Measurements from ENCODE around the gene SUN5.
"Not testable (repeated sequence)": the region's sequence is repeated elsewhere in the genome, so short reads cannot be mapped to it uniquely, and the experiment has no call there.

The SUN5 gene

DNA sequence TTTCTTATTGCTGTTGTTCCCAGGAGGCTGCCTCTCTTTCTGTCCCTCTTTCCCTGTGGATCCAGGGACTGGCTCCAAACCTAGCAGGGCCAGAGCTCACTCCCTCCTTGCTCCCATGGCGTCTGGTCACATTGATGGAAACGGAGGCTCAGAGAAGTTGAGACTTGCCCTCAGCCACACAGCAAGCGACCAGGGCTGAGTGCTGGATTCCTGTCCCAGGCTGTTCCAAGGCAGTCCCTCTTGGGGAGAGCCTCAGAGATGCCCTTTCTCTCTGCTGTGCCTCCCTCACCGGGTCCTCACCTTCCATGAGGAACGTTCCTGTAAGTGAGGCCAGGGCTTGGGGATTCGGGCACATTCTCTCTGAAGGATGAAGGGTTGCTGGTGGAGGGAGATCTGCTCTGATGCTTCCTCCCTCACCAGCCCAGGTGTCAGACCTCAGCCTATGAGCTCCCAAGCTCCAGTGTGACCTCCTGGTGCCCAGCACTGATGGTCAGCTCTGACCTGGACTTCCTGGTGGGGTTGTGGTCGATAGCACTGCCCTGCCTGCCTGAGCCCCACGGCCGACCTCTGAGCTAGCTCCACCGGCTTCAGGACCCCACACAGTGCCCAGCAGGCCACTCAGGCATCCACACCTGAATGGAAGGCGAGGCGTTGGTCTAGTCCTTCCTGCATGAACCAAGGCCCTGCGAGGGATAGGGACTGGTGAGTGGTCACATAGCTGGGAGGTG is 26.8 kb downstream of the SUN5 start:
- no peak for DNase-seq (ENCODE audit: low read depth)

GRCh38 chr20:32976746-32977145 is 27.5 kb downstream of the SUN5 start:
- DNase-seq (ENCODE audit: low read depth): no peak

GRCh38 chr20:32975698-32976674 is 28.2 kb downstream of the SUN5 start:
- DNase-seq (ENCODE audit: low read depth): no peak

- not testable (repeated sequence) for DNase-seq (ENCODE audit: low read depth)
These were observed 29.1 kb downstream of the SUN5 start for GRCh38 chr20:32975121-32975520.

DNA sequence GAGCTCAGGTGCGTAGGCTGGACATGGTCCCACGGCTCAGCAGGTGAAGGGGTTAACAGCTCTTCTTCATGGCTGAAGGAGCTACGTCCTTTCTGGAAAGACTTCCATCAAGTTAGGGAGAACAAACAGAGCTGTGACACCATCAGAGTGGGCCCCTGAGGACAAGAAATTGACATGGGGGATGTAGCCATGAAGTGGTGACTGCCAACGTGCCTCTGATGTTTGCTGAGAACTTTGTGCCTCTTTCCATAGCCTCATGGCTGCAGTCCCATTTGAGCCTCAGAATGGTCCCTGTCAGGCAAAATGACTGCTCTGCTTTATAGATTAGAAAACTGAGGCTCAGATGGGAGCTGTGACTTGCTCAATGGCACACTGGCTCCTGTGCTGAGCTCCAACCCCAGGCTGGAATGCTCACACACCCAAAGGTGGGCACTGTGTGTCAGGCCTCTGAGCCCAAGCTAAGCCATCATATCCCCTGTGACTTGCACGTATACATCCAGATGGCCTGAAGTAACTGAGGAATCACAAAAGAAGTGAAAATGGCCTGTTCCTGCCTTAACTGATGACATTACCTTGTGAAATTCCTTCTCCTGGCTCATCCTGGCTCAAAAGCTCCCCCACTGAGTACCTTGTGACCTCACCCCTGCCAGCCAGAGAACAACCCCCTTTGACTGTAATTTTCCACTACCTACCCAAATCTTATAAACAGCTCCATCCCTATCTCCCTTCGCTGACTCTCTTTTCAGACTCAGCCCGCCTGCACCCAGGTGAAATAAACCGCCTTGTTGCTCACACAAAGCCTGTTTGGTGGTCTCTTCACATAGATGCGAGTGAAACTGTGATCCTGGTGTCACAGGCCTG is 29.8 kb downstream of the SUN5 start:
- not testable (repeated sequence) for DNase-seq (ENCODE audit: low read depth)

GRCh38 chr20:32973077-32973717 is 31.0 kb downstream of the SUN5 start:
- DNase-seq (ENCODE audit: low read depth): no peak

DNA sequence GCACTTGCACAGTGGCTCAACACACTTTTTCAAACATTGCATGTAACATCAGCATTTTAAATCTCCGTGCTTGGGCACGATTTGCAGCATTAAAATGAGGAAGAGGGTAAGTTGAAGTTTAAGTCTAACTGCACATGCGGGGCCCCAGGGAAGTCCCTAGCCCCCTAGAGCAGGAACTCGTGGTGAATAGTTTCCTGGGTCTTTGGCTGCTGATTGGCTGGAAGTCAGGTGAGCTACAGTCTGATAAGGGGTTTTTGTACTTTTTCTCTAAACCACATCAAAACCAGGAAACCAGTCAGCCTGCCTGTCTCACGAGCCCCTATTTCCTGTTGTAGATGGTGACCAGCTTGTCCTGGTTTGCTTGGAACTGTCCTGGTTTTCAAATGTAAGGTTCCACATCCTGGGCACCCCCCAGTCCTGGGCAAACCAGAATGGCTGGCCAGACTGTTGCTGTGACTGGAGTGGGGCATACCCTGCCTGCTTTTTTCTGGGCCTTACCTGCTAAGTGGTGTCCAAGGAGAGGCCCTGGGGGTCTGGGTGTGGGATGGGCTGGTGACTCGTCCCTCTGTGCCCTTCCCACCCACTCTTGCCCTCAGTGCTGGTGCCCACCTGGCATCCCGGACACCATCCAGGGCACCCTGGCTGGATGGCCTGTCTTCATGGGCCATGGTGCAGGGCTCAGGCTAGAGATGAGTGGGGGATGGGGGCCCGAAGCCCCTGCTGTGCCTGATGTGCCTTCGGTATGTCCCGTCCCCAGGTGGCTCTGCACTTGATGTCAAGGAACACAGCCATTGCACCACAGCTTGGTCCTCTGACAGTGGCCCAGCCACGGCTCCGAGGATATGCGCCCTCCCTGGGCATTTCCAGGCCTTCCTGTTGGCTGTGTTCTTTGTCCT is 31.8 kb downstream of the SUN5 start:
- DNase-seq (ENCODE audit: low read depth): peak; percentile 78

DNA sequence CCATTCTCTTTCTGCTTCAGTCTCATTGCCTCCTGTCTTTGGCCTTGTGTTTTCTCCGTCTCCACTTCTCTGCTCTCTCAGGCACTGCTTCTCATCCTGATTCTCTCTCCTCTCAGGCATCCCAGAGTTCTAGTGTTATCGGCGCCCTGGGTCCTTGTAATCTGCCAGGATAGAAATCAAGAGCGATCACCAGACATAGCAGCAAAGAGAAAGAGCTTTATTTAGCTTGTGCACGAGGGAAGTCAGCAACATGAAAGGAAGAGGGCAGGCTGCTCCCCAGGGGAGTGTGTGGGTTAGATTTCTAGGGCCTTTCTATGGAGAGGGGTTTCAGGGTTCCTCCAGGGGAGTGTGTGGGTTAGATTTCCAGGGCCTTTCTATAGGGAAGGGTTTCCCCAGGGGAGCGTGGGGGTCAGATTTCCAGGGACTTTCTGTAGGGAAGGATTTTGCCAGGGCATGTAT is 32.5 kb downstream of the SUN5 start:
- DNase-seq (ENCODE audit: low read depth): no peak

DNA sequence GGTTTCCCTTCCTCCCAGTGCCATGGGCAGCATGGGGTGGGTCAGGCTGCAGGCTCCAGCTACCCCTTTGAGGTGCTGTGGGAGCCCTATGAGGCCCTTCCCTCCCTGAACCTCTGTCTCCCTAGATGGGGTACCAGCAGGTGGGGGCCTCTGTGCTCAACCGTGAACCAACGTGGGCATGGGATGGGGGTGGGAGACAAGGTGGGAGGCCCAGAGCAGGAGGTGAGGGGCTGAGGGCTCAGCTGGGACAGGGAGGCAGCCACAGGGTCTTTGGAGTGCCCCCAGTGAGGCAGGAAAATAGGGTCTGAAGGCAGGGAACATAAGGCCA is 33.3 kb downstream of the SUN5 start:
- DNase-seq (ENCODE audit: low read depth): no peak

- DNase-seq (ENCODE audit: low read depth): no peak
These were observed 33.9 kb downstream of the SUN5 start for GRCh38 chr20:32970115-32970972.

GRCh38 chr20:32969356-32970114 is 34.7 kb downstream of the SUN5 start:
- no peak for DNase-seq (ENCODE audit: low read depth)

GRCh38 chr20:32968478-32969241 is 35.6 kb downstream of the SUN5 start:
- no peak for DNase-seq (ENCODE audit: low read depth)

GRCh38 chr20:32967961-32968457 is 36.2 kb downstream of the SUN5 start:
- DNase-seq (ENCODE audit: low read depth): no peak

GRCh38 chr20:32966881-32967781 is 37.1 kb downstream of the SUN5 start:
- DNase-seq (ENCODE audit: low read depth): no peak

DNA sequence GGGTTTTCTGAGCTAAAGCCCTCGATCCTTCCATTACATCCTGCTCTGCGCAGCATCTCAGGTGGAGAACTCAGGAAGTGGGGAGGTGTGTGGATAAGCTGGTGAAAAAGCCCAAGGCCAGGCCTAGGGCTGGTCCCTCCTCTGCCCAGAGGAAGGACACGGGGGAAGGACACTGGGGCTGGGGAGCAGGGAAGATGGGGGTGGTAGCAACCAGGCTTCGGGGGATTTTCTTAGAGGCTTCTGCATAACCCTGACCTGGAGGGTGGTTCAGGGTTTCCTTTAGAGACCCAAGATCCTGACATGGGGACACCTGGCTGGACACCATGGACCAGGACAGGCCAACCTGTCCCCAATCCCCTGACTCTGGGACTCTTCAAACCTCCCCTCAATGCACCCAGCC is 37.9 kb downstream of the SUN5 start:
- DNase-seq (ENCODE audit: low read depth): no peak

GRCh38 chr20:32965581-32966373 is 38.5 kb downstream of the SUN5 start:
- DNase-seq (ENCODE audit: low read depth): no peak
